Measurements from ENCODE around the gene PECR. TPM values are rescaled to one million over a fixed set of nuclear protein-coding genes. Genes with fewer than 3 reads are reported as not detected.

PECR gene
- total RNA-seq, 1 experiment from 2014 or later: 13.9 TPM

GRCh38 chr2:216064014-216064630 lies 17.5 kb downstream of the PECR start:
- ATAC-seq: peak; percentile 52; the same call in 1 of the 2 replicates
- Mint-ChIP-seq H3K36me3 (peaks cover 19% of the 10 kb centered on the region), H3K4me3 (no peak overlapping the region), H3K9me3 (peaks cover 5% of the 10 kb centered on the region), H3K27ac (no peak overlapping the region), H3K27me3 (ENCODE audit: low read depth) (no peaks in the 10 kb centered on the region), H3K4me1 (0 out of 2 replicates have a peak, but pooled peaks cover 6% of the 10 kb centered on the region)
- TF ChIP-seq ZNF416 (CRISPR knock-in tag; IDR thresholded peaks at IDR 0.05) (no peak), ARID4B (CRISPR knock-in tag; IDR thresholded peaks at IDR 0.05; ENCODE audit: borderline replicate concordance) (no peak), ZNF671 (CRISPR knock-in tag; IDR thresholded peaks at IDR 0.05) (no peak)
- ChIA-PET POLR2A (no interaction called here), CTCF (interaction anchor here (0.6 to 1.3 kb wide), 9 partner anchors 17 to 92 kb away, joined by 3 to 9 read pairs (median 4); partner anchors contain the start of genes PECR and TMEM169)
- no peak for DNase-seq (ENCODE audit: low spot score)

GRCh38 chr2:216059233-216059834 lies 22.3 kb downstream of the PECR start:
- peaks cover 10% of the 10 kb centered on the region for H3K4me1 Mint-ChIP-seq
- H3K27ac Mint-ChIP-seq: no peak overlapping the region
- no peaks in the 10 kb centered on the region for H3K27me3 Mint-ChIP-seq (ENCODE audit: low read depth)
- CTCF ChIA-PET: interaction anchor here (1.2 kb wide), 1 partner anchor 22 kb away, joined by 5 read pairs; the partner anchor contains the start of genes PECR and TMEM169
- H3K36me3 Mint-ChIP-seq: peaks cover 18% of the 10 kb centered on the region
- H3K9me3 Mint-ChIP-seq: peaks cover 7% of the 10 kb centered on the region
- no peak overlapping the region for H3K4me3 Mint-ChIP-seq
- no peak for DNase-seq (ENCODE audit: low spot score)
- ATAC-seq: no peak
- POLR2A ChIA-PET: no interaction called here
- TF ChIP-seq IRF1 (CRISPR knock-in tag; IDR thresholded peaks at IDR 0.05) (no peak), TEAD1 (CRISPR knock-in tag; IDR thresholded peaks at IDR 0.05) (no peak), ZNF512 (CRISPR knock-in tag; IDR thresholded peaks at IDR 0.05; ENCODE audit: borderline replicate concordance) (no peak), ZBTB21 (CRISPR knock-in tag; IDR thresholded peaks at IDR 0.05; ENCODE audit: borderline replicate concordance) (no peak), MYBL2 (CRISPR knock-in tag; IDR thresholded peaks at IDR 0.05) (no peak), ZNF317 (CRISPR knock-in tag; IDR thresholded peaks at IDR 0.05; ENCODE audit: borderline replicate concordance, low read depth) (no peak), ZNF425 (CRISPR knock-in tag; conservative IDR thresholded peaks at IDR 0.05) (no peak), CBFB (CRISPR knock-in tag; IDR thresholded peaks at IDR 0.05; ENCODE audit: low read depth) (no peak), AFF4 (CRISPR knock-in tag; IDR thresholded peaks at IDR 0.05; ENCODE audit: borderline replicate concordance) (no peak), IRF2 (CRISPR knock-in tag; IDR thresholded peaks at IDR 0.05; ENCODE audit: borderline replicate concordance, low read depth) (no peak), ESRRA (CRISPR knock-in tag; IDR thresholded peaks at IDR 0.05; ENCODE audit: borderline replicate concordance) (no peak), NFE2L1 (CRISPR knock-in tag; IDR thresholded peaks at IDR 0.05) (no peak), ZNF263 (CRISPR knock-in tag; IDR thresholded peaks at IDR 0.05; ENCODE audit: low read depth) (no peak), ZNF138 (CRISPR knock-in tag; conservative IDR thresholded peaks at IDR 0.05) (no peak), ATF3 (CRISPR knock-in tag; conservative IDR thresholded peaks at IDR 0.05) (no peak), MLX (CRISPR knock-in tag; IDR thresholded peaks at IDR 0.05) (no peak)
